ENCODE measurements around the gene ACTRT3. TPM values are rescaled to one million over a fixed set of nuclear protein-coding genes. Genes with fewer than 3 reads are reported as not detected.

Gene ACTRT3
- polyA plus RNA-seq, 2 of the 4 experiments (the other 2 are of a cell fraction), result 1.8 to 3.3 TPM

DNA sequence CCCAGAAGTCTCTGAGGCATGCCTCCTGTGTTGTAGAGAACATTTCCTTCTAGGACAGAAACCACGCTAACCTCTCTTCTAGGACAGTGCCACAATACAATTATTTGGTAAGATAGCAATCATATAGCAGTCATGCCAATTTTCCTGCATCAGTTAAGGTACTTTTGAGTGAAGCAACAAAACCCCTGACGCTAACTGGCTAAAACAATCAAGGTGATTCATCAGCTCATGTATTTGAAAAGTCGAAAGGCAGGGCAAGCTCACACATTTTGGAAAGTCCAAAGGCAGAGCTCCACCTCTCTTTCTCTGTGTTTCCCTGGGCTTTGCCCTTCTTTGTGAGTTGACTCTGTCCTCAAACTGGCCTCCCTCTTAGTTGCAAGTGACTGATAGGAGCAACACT lies 14.7 kb downstream of the ACTRT3 start (continued):
- no peak for TF ChIP-seq RARB (CRISPR knock-in tag; IDR thresholded peaks at IDR 0.05)

DNA sequence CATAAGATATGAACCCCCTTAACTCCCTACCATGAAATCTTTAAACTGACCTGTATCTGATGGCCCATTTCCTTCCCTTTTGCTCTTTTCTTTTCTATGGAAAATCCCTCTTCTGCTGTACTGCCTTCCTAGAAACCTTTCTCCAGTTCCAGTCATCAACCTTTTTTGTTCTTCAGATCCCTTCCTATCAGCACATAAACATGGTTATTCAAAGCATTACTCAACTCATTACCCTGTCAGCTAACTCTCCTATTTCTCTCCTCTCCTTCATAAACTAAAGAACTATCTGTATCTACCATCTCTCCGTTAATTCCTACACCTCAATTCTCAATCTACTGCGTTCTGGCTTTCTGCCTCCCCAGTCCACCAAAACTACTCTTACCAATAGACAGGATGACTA lies 17.5 kb downstream of the ACTRT3 start:
- CTCF ChIA-PET, result interaction anchor here (0.8 kb wide), 1 partner anchor 11 kb away, joined by 3 read pairs; no protein-coding TSS in a partner anchor

DNA sequence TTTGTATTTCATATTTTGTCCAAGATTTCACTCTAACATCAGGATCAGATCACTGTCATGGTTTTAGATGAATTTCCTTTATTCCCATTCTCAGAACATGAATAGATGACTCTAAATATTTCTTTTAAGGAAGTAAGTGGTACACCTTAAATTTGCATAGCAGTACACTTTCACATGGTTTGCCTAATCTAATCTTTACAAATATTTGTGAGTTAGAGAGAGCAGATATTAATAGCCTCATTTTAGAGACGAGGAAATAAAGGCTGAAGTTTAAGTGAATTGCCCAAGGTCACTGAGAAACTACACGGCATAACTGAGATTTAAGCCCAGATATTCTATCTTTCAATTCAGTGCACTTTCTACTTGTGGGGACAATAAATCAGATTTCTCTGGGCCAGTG lies 18.7 kb downstream of the ACTRT3 start:
- FAIRE-seq (no peak), DNase-seq (ENCODE audit: low read depth in 1 of 2, low spot score in 1 of 2) (no peak), ATAC-seq (no peak)
- TF ChIP-seq RFX5 (IDR thresholded peaks at IDR 0.05), result no peak
- no peak for TF ChIP-seq PHF8 (IDR thresholded peaks at IDR 0.05; ENCODE audit: borderline replicate concordance, low read depth)
- no peak for TF ChIP-seq FOSL2 (IDR thresholded peaks at IDR 0.05)
- no peak for TF ChIP-seq FOSL2 (CRISPR knock-in tag; IDR thresholded peaks at IDR 0.05)
- no peak for TF ChIP-seq JUN (IDR thresholded peaks at IDR 0.05)
- TF ChIP-seq EHMT2 (IDR thresholded peaks at IDR 0.05; ENCODE audit: low read depth), result no peak
- TF ChIP-seq ZC3H11A (IDR thresholded peaks at IDR 0.05), result no peak
- TF ChIP-seq HDAC2 (IDR thresholded peaks at IDR 0.05), result no peak
- no peak for TF ChIP-seq TFCP2L1 (CRISPR knock-in tag; IDR thresholded peaks at IDR 0.05)
- ChIA-PET CTCF (no interaction called here), POLR2A (interaction anchor here (1.6 kb wide), 1 partner anchor 14 kb away, joined by 4 read pairs; the partner anchor contains the start of gene TERC)
- H3K27ac ChIP-seq, result no peak overlapping the region
- no peaks in the 10 kb centered on the region for H3K9me3 ChIP-seq
- 24% methylated on average over 2 of the region's 2 CpGs for WGBS (ENCODE audit: missing lambda C conversion rate)
- no peak overlapping the region for H3K4me2 ChIP-seq
- H3K4me3 ChIP-seq, result no peak overlapping the region
- H3K4me1 ChIP-seq, result no peaks in the 10 kb centered on the region

More for the DNA sequence above, 17.5 kb downstream of the ACTRT3 start:
- POLR2A ChIA-PET, result interaction anchor here (1.6 kb wide), 1 partner anchor 13 kb away, joined by 4 read pairs; the partner anchor contains the start of gene TERC
- Histone ChIP-seq H3K4me2 (no peak overlapping the region), H3K4me3 (no peak overlapping the region), H3K27ac (no peak overlapping the region), H3K4me1 (no peaks in the 10 kb centered on the region), H3K9me3 (no peaks in the 10 kb centered on the region)
- FAIRE-seq (no peak), ATAC-seq (no peak), DNase-seq (ENCODE audit: low read depth in 1 of 2, low spot score in 1 of 2) (no peak)
- 33% methylated on average over 2 of the region's 2 CpGs for WGBS (ENCODE audit: missing lambda C conversion rate)
- TF ChIP-seq ESRRA (IDR thresholded peaks at IDR 0.05; ENCODE audit: borderline replicate concordance, low read length), result no peak
- no peak for TF ChIP-seq HOXA7 (CRISPR knock-in tag; IDR thresholded peaks at IDR 0.05)
- TF ChIP-seq POLR2AphosphoS2 (conservative IDR thresholded peaks at IDR 0.05; ENCODE audit: low read length), result no peak
- no peak for TF ChIP-seq CBX2 (IDR thresholded peaks at IDR 0.05; ENCODE audit: borderline replicate concordance, low read depth)
- TF ChIP-seq KDM1A (IDR thresholded peaks at IDR 0.05; ENCODE audit: low read depth), result no peak
- TF ChIP-seq JUN (IDR thresholded peaks at IDR 0.05), result no peak
- TF ChIP-seq RCOR1 (IDR thresholded peaks at IDR 0.05; ENCODE audit: low read depth, low read length), result no peak
- TF ChIP-seq HOXB13 (CRISPR knock-in tag; IDR thresholded peaks at IDR 0.05; ENCODE audit: low read depth), result no peak
- TF ChIP-seq, protein P1, sequence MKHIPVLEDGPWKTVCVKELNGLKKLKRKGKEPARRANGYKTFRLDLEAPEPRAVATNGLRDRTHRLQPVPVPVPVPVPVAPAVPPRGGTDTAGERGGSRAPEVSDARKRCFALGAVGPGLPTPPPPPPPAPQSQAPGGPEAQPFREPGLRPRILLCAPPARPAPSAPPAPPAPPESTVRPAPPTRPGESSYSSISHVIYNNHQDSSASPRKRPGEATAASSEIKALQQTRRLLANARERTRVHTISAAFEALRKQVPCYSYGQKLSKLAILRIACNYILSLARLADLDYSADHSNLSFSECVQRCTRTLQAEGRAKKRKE (CRISPR knock-in tag; IDR thresholded peaks at IDR 0.05; ENCODE audit: low read depth), result no peak
- TF ChIP-seq ZNF302 (CRISPR knock-in tag; IDR thresholded peaks at IDR 0.05), result no peak
- TF ChIP-seq, protein P2, sequence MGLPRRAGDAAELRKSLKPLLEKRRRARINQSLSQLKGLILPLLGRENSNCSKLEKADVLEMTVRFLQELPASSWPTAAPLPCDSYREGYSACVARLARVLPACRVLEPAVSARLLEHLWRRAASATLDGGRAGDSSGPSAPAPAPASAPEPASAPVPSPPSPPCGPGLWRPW (IDR thresholded peaks at IDR 0.05), result no peak
- TF ChIP-seq MYC (IDR thresholded peaks at IDR 0.05; ENCODE audit: borderline replicate concordance, low read length), result no peak
- TF ChIP-seq HDAC2 (IDR thresholded peaks at IDR 0.05), result no peak
- TF ChIP-seq HOXB5 (CRISPR knock-in tag; IDR thresholded peaks at IDR 0.05), result no peak
- TF ChIP-seq SREBF2 (IDR thresholded peaks at IDR 0.05), result no peak

DNA sequence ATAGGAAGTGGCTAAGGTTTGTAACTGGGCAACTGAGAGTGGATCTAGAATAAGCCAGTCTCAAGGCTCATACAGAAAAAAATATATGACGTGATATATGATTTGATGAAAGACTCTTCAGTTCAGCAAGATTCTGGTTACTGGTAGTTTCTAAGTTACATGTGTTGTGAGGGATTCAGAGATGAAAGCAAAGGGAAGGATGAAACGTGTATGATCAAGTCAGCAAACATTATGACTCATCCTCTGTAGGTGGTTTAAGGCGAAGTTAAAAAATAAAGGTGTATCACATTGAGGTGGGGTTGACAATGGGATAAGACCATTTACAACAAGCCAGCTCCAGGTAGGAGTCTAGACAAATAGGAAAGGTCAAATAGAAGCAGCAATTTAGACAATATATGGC lies 20.7 kb downstream of the ACTRT3 start:
- no peaks in the 10 kb centered on the region for H3K9me3 ChIP-seq
- WGBS (ENCODE audit: missing lambda C conversion rate), result 17% methylated on average over 3 of the region's 3 CpGs
- DNase-seq (ENCODE audit: low read depth in 1 of 2, low spot score in 1 of 2) (no peak), ATAC-seq (no peak), FAIRE-seq (no peak)
- no peak overlapping the region for H3K4me3 ChIP-seq
- H3K4me2 ChIP-seq, result no peak overlapping the region
- H3K4me1 ChIP-seq, result no peaks in the 10 kb centered on the region
- ChIA-PET CTCF (no interaction called here), POLR2A (no interaction called here)
- no peak overlapping the region for H3K27ac ChIP-seq
- TF ChIP-seq FOSL2 (IDR thresholded peaks at IDR 0.05), result no peak
- peak; percentile 66; the same call in 1 of the 2 replicates for TF ChIP-seq FOSL2 (CRISPR knock-in tag; IDR thresholded peaks at IDR 0.05)
- TF ChIP-seq CEBPB (IDR thresholded peaks at IDR 0.05), result no peak

Data from A549 (cell line).